ENCODE results near the gene BAD.

BAD gene

GRCh38 chr11:64234647-64235379 lies 49.7 kb downstream of the BAD start:
- FAIRE-seq, result peak; percentile 65
- peak; percentile 48 for DNase-seq (ENCODE audit: insufficient read length)
- TF ChIP-seq TAF1 (IDR thresholded peaks at IDR 0.05; ENCODE audit: borderline replicate concordance, low read depth, low read length), result no peak
- TF ChIP-seq POLR2A (IDR thresholded peaks at IDR 0.05; ENCODE audit: low read depth, low read length), result no peak
- no peak for TF ChIP-seq POLR2AphosphoS5 (IDR thresholded peaks at IDR 0.05; ENCODE audit: low read depth, low read length)

GRCh38 chr11:64233913-64234586 lies 50.4 kb downstream of the BAD start, which contains the start of gene VEGFB:
Gene VEGFB (plus strand): TSS chr11:64234584. CDS start chr11:64234834, 250 bp downstream.
- peak; percentile 94 for FAIRE-seq

GRCh38 chr11:64232967-64233315 lies 51.5 kb downstream of the BAD start:
- no peak for DNase-seq (ENCODE audit: insufficient read length)
- FAIRE-seq, result no peak
- no peak for TF ChIP-seq POLR2A (IDR thresholded peaks at IDR 0.05; ENCODE audit: low read depth, low read length)
- TF ChIP-seq TAF1 (IDR thresholded peaks at IDR 0.05; ENCODE audit: borderline replicate concordance, low read depth, low read length), result no peak
- TF ChIP-seq POLR2AphosphoS5 (IDR thresholded peaks at IDR 0.05; ENCODE audit: low read depth, low read length), result no peak

More at GRCh38 chr11:64233913-64234586, 50.4 kb downstream of the BAD start, which contains the start of gene VEGFB:
- peak; percentile 78 for DNase-seq (ENCODE audit: insufficient read length)
- TF ChIP-seq POLR2A (IDR thresholded peaks at IDR 0.05; ENCODE audit: low read depth, low read length) (no peak; the same call in 1 of the 2 replicates), POLR2AphosphoS5 (IDR thresholded peaks at IDR 0.05; ENCODE audit: low read depth, low read length) (no peak), TAF1 (IDR thresholded peaks at IDR 0.05; ENCODE audit: borderline replicate concordance, low read depth, low read length) (no peak)

- no peak for TF ChIP-seq POLR2AphosphoS5 (IDR thresholded peaks at IDR 0.05; ENCODE audit: low read depth, low read length)
- no peak for TF ChIP-seq TAF1 (IDR thresholded peaks at IDR 0.05; ENCODE audit: borderline replicate concordance, low read depth, low read length)
- no peak for TF ChIP-seq POLR2A (IDR thresholded peaks at IDR 0.05; ENCODE audit: low read depth, low read length)
- FAIRE-seq (no peak), DNase-seq (ENCODE audit: insufficient read length) (no peak)
Measured at GRCh38 chr11:64232182-64232966, 52.1 kb downstream of the BAD start.

- FAIRE-seq (no peak), DNase-seq (ENCODE audit: insufficient read length) (no peak)
- no peak for TF ChIP-seq POLR2A (IDR thresholded peaks at IDR 0.05; ENCODE audit: low read depth, low read length)
- no peak for TF ChIP-seq TAF1 (IDR thresholded peaks at IDR 0.05; ENCODE audit: borderline replicate concordance, low read depth, low read length)
- no peak for TF ChIP-seq POLR2AphosphoS5 (IDR thresholded peaks at IDR 0.05; ENCODE audit: low read depth, low read length)
Measured at GRCh38 chr11:64231546-64231945, 52.9 kb downstream of the BAD start.

GRCh38 chr11:64230985-64231365 lies 53.5 kb downstream of the BAD start:
- no peak for DNase-seq (ENCODE audit: insufficient read length)
- no peak for TF ChIP-seq TAF1 (IDR thresholded peaks at IDR 0.05; ENCODE audit: borderline replicate concordance, low read depth, low read length)
- TF ChIP-seq POLR2A (IDR thresholded peaks at IDR 0.05; ENCODE audit: low read depth, low read length), result no peak
- no peak for TF ChIP-seq POLR2AphosphoS5 (IDR thresholded peaks at IDR 0.05; ENCODE audit: low read depth, low read length)
- peak; percentile 63 for FAIRE-seq

- FAIRE-seq (peak; percentile 93), DNase-seq (ENCODE audit: insufficient read length) (peak; percentile 89)
- peak; percentile 69; the same call in 1 of the 2 replicates for TF ChIP-seq POLR2A (IDR thresholded peaks at IDR 0.05; ENCODE audit: low read depth, low read length)
- TF ChIP-seq POLR2AphosphoS5 (IDR thresholded peaks at IDR 0.05; ENCODE audit: low read depth, low read length), result peak; percentile 66
- TF ChIP-seq TAF1 (IDR thresholded peaks at IDR 0.05; ENCODE audit: borderline replicate concordance, low read depth, low read length), result peak; percentile 36; the same call in 1 of the 2 replicates
Measured at GRCh38 chr11:64230171-64230984, 54.1 kb downstream of the BAD start, which contains the start of gene DNAJC4. Gene DNAJC4 (plus strand): TSS chr11:64230548. CDS start chr11:64230855, 307 bp downstream.

- no peak for FAIRE-seq
- no peak for DNase-seq (ENCODE audit: insufficient read length)
- TF ChIP-seq TAF1 (IDR thresholded peaks at IDR 0.05; ENCODE audit: borderline replicate concordance, low read depth, low read length) (no peak), POLR2A (IDR thresholded peaks at IDR 0.05; ENCODE audit: low read depth, low read length) (no peak), POLR2AphosphoS5 (IDR thresholded peaks at IDR 0.05; ENCODE audit: low read depth, low read length) (no peak)
Measured at GRCh38 chr11:64229744-64230170, 54.7 kb downstream of the BAD start.

- TF ChIP-seq TAF1 (IDR thresholded peaks at IDR 0.05; ENCODE audit: borderline replicate concordance, low read depth, low read length) (no peak), POLR2AphosphoS5 (IDR thresholded peaks at IDR 0.05; ENCODE audit: low read depth, low read length) (no peak), POLR2A (IDR thresholded peaks at IDR 0.05; ENCODE audit: low read depth, low read length) (no peak)
- DNase-seq (ENCODE audit: insufficient read length) (no peak), FAIRE-seq (no peak)
Measured at GRCh38 chr11:64229090-64229743, 55.2 kb downstream of the BAD start.

- TF ChIP-seq POLR2AphosphoS5 (IDR thresholded peaks at IDR 0.05; ENCODE audit: low read depth, low read length) (no peak), POLR2A (IDR thresholded peaks at IDR 0.05; ENCODE audit: low read depth, low read length) (no peak), TAF1 (IDR thresholded peaks at IDR 0.05; ENCODE audit: borderline replicate concordance, low read depth, low read length) (no peak)
- DNase-seq (ENCODE audit: insufficient read length), result no peak
- no peak for FAIRE-seq
Measured at GRCh38 chr11:64227405-64227956, 57.0 kb downstream of the BAD start.

Measured in GM12892 (cell line).